ENCODE data around the gene SLAMF9.

Gene SLAMF9

DNA sequence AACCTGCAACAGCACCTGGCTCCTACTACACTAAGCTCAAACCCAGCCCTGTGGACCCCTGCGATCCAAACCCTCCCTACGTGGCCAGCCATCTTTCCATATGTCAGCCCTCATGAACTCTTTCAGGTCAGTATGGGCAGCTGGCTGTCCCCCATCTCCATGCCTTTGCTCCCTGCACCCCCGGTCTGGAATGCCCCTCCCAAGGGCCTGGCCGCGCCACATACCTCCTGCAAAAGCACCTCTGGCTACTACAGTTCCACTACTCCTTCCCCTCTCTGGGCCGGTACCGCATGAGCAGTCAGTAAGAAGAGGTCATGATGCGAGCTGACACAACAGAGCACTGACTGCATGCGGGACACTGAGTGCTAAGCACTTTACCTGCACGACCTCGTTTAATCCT lies 18.7 kb downstream of the SLAMF9 start:
- DNase-seq (ENCODE audit: extremely low read depth, insufficient read length), result no peak
- TF ChIP-seq, protein P1, sequence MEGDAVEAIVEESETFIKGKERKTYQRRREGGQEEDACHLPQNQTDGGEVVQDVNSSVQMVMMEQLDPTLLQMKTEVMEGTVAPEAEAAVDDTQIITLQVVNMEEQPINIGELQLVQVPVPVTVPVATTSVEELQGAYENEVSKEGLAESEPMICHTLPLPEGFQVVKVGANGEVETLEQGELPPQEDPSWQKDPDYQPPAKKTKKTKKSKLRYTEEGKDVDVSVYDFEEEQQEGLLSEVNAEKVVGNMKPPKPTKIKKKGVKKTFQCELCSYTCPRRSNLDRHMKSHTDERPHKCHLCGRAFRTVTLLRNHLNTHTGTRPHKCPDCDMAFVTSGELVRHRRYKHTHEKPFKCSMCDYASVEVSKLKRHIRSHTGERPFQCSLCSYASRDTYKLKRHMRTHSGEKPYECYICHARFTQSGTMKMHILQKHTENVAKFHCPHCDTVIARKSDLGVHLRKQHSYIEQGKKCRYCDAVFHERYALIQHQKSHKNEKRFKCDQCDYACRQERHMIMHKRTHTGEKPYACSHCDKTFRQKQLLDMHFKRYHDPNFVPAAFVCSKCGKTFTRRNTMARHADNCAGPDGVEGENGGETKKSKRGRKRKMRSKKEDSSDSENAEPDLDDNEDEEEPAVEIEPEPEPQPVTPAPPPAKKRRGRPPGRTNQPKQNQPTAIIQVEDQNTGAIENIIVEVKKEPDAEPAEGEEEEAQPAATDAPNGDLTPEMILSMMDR (IDR thresholded peaks at IDR 0.05; ENCODE audit: insufficient read depth, low read length, poor library complexity, severe bottlenecking), result no peak
- Histone ChIP-seq H3K27me3 (replicated peaks; ENCODE audit: control insufficient read depth, insufficient read depth, low read length) (no peaks in the 10 kb centered on the region), H3K4me3 (replicated peaks; ENCODE audit: low read depth, low read length) (no peak overlapping the region), H3K36me3 (ENCODE audit: control insufficient read depth, insufficient read depth, low read length) (no peaks in the 10 kb centered on the region)

DNA sequence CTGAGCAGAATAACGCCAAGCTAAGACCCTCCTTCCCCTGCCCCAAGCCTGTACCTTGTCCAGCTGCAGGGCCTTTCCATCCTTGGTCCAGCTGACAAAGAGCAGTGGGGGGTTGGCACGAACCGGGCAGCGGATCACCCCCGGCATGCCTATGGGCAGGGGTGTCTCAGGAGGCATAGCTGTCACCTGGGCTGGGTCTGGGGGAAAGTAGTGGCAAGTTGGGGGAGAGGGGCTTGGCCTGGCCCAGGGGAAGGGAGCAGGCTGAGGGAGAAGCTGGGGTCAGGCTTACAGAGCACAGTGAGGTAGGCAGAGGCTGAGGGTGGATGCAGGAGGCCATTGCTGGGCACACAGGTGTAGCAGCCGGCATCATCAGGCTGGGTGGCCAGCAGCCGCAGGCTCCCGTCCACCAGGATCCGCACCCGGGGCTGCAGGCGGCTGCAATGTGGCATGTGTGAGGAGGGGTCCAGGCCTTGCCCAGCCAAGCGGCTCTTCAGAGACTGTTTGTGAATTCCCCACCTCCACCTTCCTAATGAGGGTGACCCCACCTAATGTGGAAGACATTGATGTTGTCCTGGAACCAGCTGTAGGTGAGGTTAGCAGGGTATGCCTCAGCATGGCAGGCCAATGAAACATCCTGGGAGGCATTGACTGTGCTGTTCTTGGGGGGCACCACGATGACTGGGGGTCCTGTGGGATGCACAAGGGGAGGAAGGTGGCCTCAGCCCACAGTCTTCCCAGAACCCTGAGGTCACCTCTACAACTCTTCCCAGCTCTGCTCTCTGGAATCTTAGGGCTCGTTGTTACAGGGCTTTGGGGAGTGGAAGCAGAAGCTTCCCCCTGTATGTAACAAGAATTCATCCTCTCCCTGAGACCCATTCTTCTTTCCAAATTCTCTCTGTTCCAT lies 19.6 kb downstream of the SLAMF9 start:
- TF ChIP-seq, protein P1 (IDR thresholded peaks at IDR 0.05; ENCODE audit: insufficient read depth, low read length, poor library complexity, severe bottlenecking), result no peak
- no peaks in the 10 kb centered on the region for H3K27me3 ChIP-seq (replicated peaks; ENCODE audit: control insufficient read depth, insufficient read depth, low read length)
- no peak for DNase-seq (ENCODE audit: extremely low read depth, insufficient read length)
- H3K36me3 ChIP-seq (ENCODE audit: control insufficient read depth, insufficient read depth, low read length), result no peaks in the 10 kb centered on the region
- H3K4me3 ChIP-seq (replicated peaks; ENCODE audit: low read depth, low read length), result no peak overlapping the region

DNA sequence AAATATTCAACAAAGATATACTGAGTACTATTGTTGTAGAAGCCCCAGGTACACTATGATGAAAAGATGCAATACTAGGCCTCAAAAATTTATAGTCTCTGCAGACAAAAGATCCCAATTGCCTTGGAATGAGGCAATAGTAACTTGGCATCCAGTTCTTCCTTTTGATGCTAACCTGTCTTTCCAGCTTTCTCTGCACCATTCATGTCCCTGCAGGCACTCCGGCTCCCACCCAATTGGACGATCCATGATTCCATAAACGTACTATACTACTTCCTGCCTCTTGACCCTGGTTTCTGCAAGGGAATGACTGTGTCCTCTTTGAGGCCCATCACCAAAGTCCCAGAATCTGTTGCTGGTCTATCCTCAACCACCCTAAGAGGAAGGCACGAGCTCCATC lies 20.7 kb downstream of the SLAMF9 start:
- TF ChIP-seq, protein P1 (IDR thresholded peaks at IDR 0.05; ENCODE audit: insufficient read depth, low read length, poor library complexity, severe bottlenecking), result no peak
- H3K36me3 ChIP-seq (ENCODE audit: control insufficient read depth, insufficient read depth, low read length), result no peaks in the 10 kb centered on the region
- no peak for DNase-seq (ENCODE audit: extremely low read depth, insufficient read length)
- no peaks in the 10 kb centered on the region for H3K27me3 ChIP-seq (replicated peaks; ENCODE audit: control insufficient read depth, insufficient read depth, low read length)
- no peak overlapping the region for H3K4me3 ChIP-seq (replicated peaks; ENCODE audit: low read depth, low read length)

DNA sequence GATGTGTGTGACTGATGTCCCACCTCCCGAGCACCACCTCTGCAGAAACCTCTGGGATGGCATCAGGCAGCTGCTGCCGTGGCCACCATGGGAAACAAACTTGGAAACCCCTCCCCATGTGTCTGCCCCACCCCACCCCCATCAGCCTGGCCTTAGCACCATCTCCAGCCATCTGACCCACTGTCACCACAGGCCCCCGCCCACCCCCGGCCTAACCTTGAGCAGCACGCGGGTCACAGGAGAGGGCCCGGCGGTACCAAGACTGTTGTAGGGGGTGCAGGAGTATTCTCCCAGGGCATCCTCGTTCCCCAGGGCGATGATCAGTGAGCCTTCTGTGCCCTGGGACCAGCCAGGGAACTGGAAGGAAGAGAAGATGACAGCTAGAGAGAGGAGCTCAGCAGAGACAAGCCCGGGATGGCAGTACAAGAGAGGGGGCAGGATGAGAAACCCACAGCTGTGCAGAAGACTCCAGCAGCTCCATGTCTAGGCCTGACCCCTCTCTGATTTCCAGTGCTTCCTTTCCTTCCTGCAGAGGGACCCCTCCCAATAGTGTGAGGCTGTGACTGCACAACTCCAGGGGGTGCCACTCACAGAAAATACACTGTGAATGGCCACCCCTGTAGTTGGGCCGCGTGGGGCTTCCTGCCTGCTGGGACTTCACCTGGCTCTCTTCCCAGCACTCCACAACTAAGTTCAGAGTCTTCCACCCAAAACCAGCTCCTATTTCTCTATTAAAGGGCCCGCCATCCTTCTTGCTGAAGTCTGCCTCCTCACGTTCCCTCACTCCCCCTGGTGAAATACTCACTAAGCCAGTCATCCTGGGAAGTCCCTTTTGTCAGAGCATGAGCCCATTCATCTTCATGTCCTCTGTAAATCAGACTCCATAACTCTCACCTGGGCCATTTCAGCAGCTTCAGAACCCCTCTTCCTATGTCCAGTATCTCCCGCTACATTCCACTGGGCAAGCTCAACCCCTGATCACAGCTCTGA lies 21.4 kb downstream of the SLAMF9 start:
- no peak for DNase-seq (ENCODE audit: extremely low read depth, insufficient read length)
- no peaks in the 10 kb centered on the region for H3K27me3 ChIP-seq (replicated peaks; ENCODE audit: control insufficient read depth, insufficient read depth, low read length)
- H3K36me3 ChIP-seq (ENCODE audit: control insufficient read depth, insufficient read depth, low read length), result no peaks in the 10 kb centered on the region
- TF ChIP-seq, protein P1 (IDR thresholded peaks at IDR 0.05; ENCODE audit: insufficient read depth, low read length, poor library complexity, severe bottlenecking), result no peak
- H3K4me3 ChIP-seq (replicated peaks; ENCODE audit: low read depth, low read length), result no peak overlapping the region

DNA sequence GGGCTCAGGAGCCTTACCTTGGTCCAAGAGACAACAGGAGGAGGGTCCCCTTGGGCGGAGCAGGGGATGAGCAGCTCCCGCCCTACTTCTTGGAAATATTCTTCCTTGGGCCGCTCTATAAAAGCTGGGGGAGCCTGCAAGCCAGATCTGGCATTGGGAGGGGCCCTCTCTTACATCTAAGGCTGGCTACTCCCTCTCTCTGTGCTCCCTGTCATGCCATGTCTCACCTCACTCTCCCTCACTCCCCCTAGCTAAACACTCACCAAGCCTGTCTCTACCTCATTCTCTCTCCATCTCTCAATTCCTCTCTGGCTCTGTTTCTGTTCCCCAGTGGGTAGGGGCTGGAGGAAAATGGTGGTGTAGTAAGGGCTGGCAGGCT lies 22.3 kb downstream of the SLAMF9 start:
- no peak overlapping the region for H3K4me3 ChIP-seq (replicated peaks; ENCODE audit: low read depth, low read length)
- no peaks in the 10 kb centered on the region for H3K36me3 ChIP-seq (ENCODE audit: control insufficient read depth, insufficient read depth, low read length)
- DNase-seq (ENCODE audit: extremely low read depth, insufficient read length), result no peak
- H3K27me3 ChIP-seq (replicated peaks; ENCODE audit: control insufficient read depth, insufficient read depth, low read length), result no peaks in the 10 kb centered on the region
- TF ChIP-seq, protein P1 (IDR thresholded peaks at IDR 0.05; ENCODE audit: insufficient read depth, low read length, poor library complexity, severe bottlenecking), result no peak
